HG03575 (cell line): ENCODE data around the gene RNF32.

Experiments used
- ATAC-seq: cut with Tn5 transposase; IDR thresholded peaks from one replicate; pipeline ENCODE4 v1.9.1; 2021; ENCODE audit not compliant: unreplicated experiment, insufficient number of reproducible peaks, low FRiP score; ENCODE audit errors: extremely low read depth

The RNF32 gene

GRCh38 chr7:156703209-156703608 is 62.6 kb downstream of the RNF32 start:
- ATAC-seq, result no peak

DNA sequence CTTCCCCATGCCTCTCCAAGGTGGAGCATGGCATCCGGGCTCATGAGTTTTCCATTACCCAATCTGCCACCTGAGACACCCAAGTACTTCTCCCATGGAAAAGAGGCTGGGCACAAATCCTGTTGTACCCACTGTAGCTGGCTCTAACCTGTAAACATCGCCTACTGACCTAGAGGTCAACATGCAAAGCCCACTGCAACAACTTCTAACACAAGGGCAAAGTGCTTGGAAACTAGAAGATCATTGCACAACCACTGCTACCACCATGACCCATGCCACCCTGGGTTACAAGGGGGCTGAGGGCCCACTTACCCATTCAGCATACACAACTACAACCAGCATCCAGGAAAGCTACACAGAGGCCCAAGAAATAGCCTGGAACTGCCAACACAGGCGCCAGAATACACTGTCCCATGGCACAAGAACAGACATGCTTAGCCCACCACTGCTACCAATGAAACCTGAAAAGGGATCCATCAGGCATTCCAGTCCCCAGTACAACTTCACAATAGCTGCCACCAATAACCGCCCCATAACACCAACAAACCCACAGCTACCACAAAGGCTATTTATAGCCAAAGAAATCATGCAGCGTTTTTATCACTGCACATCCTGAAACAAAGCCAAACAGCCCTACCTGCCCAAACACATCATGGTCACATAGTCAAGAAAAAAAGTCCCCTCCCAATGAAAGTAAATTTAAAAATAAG is 63.4 kb downstream of the RNF32 start:
- ATAC-seq, result no peak

- ATAC-seq, result no peak
Observed at GRCh38 chr7:156722043-156722826, 81.7 kb downstream of the RNF32 start.

DNA sequence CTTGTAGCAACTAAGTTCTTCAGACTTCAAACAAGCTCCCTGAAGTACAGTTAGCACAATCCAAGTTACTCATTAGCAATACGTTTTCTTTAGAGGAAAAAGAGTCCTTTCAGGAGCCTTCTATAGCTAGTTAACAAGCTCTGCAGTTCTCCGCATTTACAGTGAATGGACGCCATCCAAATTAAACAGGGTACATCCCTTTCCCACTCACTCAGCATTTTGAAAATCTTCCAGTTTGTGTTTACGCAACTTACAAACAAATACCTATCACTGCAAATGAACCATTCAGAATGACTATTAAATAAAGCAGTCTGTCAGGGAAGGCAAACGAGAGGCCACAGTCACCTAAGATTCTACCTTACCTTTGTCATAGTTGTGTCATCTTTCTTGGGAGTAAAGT is 84.5 kb downstream of the RNF32 start:
- ATAC-seq, result no peak

DNA sequence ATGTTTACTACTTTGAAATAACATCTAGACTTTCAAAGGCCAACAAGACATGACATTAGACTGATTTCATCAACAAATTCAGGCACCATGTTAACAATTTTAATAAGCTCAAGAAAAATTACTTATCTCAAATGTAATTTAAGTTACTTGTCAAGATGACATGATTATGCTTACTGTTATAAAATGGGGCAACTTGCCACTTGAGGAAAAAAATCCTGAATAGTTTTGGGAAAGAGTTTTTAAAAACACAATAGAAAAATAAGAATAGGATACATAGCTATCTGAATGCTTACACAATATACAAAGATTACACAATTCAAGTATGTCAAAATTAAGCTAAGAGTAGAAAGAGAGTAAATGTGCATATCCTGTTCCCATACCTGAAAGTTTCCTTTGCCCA is 85.4 kb downstream of the RNF32 start:
- no peak for ATAC-seq
